HG02798 (cell line): ENCODE measurements around the gene ALDH16A1.

Experiments
- ATAC-seq: cut with Tn5 transposase; IDR thresholded peaks from one replicate; pipeline ENCODE4 v1.9.1; 2021; ENCODE audit warnings: mild to moderate bottlenecking; ENCODE audit not compliant: unreplicated experiment, poor library complexity

ALDH16A1 gene

GRCh38 chr19:49486710-49487276 lies 33.8 kb downstream of the ALDH16A1 start:
- ATAC-seq = no peak

- peak; percentile 97 for ATAC-seq
These were observed 34.4 kb downstream of the ALDH16A1 start, which contains the start of gene RPL13A for GRCh38 chr19:49487277-49488045. RPL13A (plus strand) TSS chr19:49487608; CDS start chr19:49487630, 22 bp downstream.

GRCh38 chr19:49488046-49488862 lies 35.2 kb downstream of the ALDH16A1 start:
- ATAC-seq = no peak

GRCh38 chr19:49488863-49489537 lies 36.0 kb downstream of the ALDH16A1 start:
- no peak for ATAC-seq

- no peak for ATAC-seq
These were observed 36.7 kb downstream of the ALDH16A1 start for GRCh38 chr19:49489601-49490167.

GRCh38 chr19:49490287-49491029 lies 37.4 kb downstream of the ALDH16A1 start:
- ATAC-seq = no peak

- ATAC-seq = no peak
These were observed 38.2 kb downstream of the ALDH16A1 start for GRCh38 chr19:49491030-49491803.

GRCh38 chr19:49491804-49492572 lies 39.0 kb downstream of the ALDH16A1 start:
- no peak for ATAC-seq

- no peak for ATAC-seq
These were observed 39.8 kb downstream of the ALDH16A1 start for GRCh38 chr19:49492573-49493405.

- ATAC-seq = no peak
These were observed 43.6 kb downstream of the ALDH16A1 start for GRCh38 chr19:49496574-49497008.

GRCh38 chr19:49497047-49497788 lies 44.2 kb downstream of the ALDH16A1 start:
- no peak for ATAC-seq

GRCh38 chr19:49497789-49498103 lies 44.7 kb downstream of the ALDH16A1 start:
- no peak for ATAC-seq

GRCh38 chr19:49498475-49498874 lies 45.5 kb downstream of the ALDH16A1 start:
- ATAC-seq = no peak

GRCh38 chr19:49499030-49499670 lies 46.1 kb downstream of the ALDH16A1 start:
- ATAC-seq = no peak

GRCh38 chr19:49502866-49503581 lies 50.0 kb downstream of the ALDH16A1 start:
- no peak for ATAC-seq

- ATAC-seq = no peak
These were observed 50.5 kb downstream of the ALDH16A1 start for GRCh38 chr19:49503582-49503962.
